Measurements from ENCODE around the gene LRP2BP. TPM values are rescaled to one million over a fixed set of nuclear protein-coding genes. Genes with fewer than 3 reads are reported as not detected.

LRP2BP gene
- total RNA-seq, 1 experiment from 2014 or later, result 0.19 TPM

GRCh38 chr4:185426960-185427688 is 31.4 kb upstream of the LRP2BP start:
- intact Hi-C loops (cut with micrococcal nuclease; ENCODE audit: unreplicated experiment), result no loop called here
- BruUV-seq (replicated peaks), result no TSS peak
- CTCF ChIA-PET, result interaction anchor here (0.5 kb wide), 1 partner anchor 42 kb away, joined by 3 read pairs; no protein-coding TSS in a partner anchor

GRCh38 chr4:185425647-185426352 is 30.1 kb upstream of the LRP2BP start, which contains the start of gene UFSP2:
TSS of gene UFSP2 (minus strand) at chr4:185425964. CDS start at chr4:185425868, 96 bp downstream.
- no TSS peak for BruUV-seq (replicated peaks)
- CTCF ChIA-PET, result no interaction called here
- H3K36me3 ChIP-seq (ENCODE audit: insufficient read depth, low read length, poor library complexity, severe bottlenecking), result no peaks in the 10 kb centered on the region

More at GRCh38 chr4:185426960-185427688, 31.4 kb upstream of the LRP2BP start:
- peaks cover 10% of the 10 kb centered on the region for H3K4me1 ChIP-seq (ENCODE audit: insufficient read depth, low read length, poor library complexity, severe bottlenecking)
- no peak for TF ChIP-seq EZH2 (IDR thresholded peaks at IDR 0.05; ENCODE audit: borderline replicate concordance, low read depth, low read length, poor library complexity, severe bottlenecking)
- TF ChIP-seq, protein P1, sequence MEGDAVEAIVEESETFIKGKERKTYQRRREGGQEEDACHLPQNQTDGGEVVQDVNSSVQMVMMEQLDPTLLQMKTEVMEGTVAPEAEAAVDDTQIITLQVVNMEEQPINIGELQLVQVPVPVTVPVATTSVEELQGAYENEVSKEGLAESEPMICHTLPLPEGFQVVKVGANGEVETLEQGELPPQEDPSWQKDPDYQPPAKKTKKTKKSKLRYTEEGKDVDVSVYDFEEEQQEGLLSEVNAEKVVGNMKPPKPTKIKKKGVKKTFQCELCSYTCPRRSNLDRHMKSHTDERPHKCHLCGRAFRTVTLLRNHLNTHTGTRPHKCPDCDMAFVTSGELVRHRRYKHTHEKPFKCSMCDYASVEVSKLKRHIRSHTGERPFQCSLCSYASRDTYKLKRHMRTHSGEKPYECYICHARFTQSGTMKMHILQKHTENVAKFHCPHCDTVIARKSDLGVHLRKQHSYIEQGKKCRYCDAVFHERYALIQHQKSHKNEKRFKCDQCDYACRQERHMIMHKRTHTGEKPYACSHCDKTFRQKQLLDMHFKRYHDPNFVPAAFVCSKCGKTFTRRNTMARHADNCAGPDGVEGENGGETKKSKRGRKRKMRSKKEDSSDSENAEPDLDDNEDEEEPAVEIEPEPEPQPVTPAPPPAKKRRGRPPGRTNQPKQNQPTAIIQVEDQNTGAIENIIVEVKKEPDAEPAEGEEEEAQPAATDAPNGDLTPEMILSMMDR (conservative IDR thresholded peaks at IDR 0.05; ENCODE audit: low read depth, low read length), result no peak
- no peak for DNase-seq (ENCODE audit: low spot score)
- POLR2A ChIA-PET (ENCODE audit: low non-redundant PET), result no interaction called here
- H3K36me3 ChIP-seq (ENCODE audit: insufficient read depth, low read length, poor library complexity, severe bottlenecking), result no peaks in the 10 kb centered on the region
- no peaks in the 10 kb centered on the region for H3K27me3 ChIP-seq (replicated peaks; ENCODE audit: insufficient read depth, low read depth, low read length, poor library complexity)
- H3K4me3 ChIP-seq (ENCODE audit: low read depth, low read length, poor library complexity, severe bottlenecking), result no peak overlapping the region
- no peak overlapping the region for H3K27ac ChIP-seq (ENCODE audit: low read depth, low read length, poor library complexity, severe bottlenecking)
- H3K9me3 ChIP-seq (ENCODE audit: low read depth, low read length, poor library complexity, severe bottlenecking), result no peaks in the 10 kb centered on the region

DNA sequence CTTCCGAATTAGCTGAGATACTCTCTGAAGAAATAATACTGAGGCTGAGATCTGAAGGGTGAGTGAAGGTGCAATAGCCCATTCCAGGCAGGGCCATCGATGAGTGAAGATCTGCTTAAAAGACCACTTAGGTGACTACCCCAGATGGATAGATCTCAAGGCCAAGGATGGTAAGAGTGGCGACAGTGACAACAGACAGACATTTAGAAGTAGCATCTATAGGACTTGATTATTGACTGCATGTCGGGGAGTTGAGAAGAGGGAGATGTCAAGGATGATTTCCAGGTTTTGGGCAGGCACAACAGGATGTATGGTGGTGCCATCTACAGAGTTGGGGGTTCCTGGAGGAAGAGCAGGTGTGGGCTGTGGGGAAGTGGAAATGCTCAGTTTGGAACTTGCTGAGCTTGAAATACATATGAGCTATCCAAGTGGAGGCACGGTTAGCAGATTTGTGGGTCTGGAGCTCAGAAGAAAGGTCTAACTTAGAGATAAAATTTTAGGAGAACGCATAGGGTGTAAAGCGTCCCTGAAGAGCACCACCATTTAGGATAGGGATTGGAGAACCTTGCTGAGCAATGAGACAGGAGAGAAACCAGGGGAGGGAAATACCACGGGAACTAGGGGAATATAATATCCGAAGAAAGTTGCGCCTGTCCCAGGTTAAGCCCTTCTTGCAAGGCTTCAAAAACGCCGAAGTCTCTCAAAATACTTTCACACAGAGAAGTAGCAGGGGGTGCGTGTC is 29.4 kb upstream of the LRP2BP start:
- peak; percentile 7 for DNase-seq (ENCODE audit: low spot score)
- Histone ChIP-seq H3K36me3 (ENCODE audit: insufficient read depth, low read length, poor library complexity, severe bottlenecking) (no peaks in the 10 kb centered on the region), H3K27ac (ENCODE audit: low read depth, low read length, poor library complexity, severe bottlenecking) (peak overlapping the region; percentile 99), H3K4me1 (ENCODE audit: insufficient read depth, low read length, poor library complexity, severe bottlenecking) (peaks cover 10% of the 10 kb centered on the region), H3K4me3 (ENCODE audit: low read depth, low read length, poor library complexity, severe bottlenecking) (peak overlapping the region; percentile 80), H3K27me3 (replicated peaks; ENCODE audit: insufficient read depth, low read depth, low read length, poor library complexity) (no peaks in the 10 kb centered on the region), H3K9me3 (ENCODE audit: low read depth, low read length, poor library complexity, severe bottlenecking) (no peaks in the 10 kb centered on the region)
- ChIA-PET CTCF (no interaction called here), POLR2A (ENCODE audit: low non-redundant PET) (interaction anchor here (0.6 kb wide), 1 partner anchor 512 kb away, joined by 7 read pairs; no protein-coding TSS in a partner anchor)
- TF ChIP-seq, protein P1 (conservative IDR thresholded peaks at IDR 0.05; ENCODE audit: low read depth, low read length), result no peak
- TF ChIP-seq EZH2 (IDR thresholded peaks at IDR 0.05; ENCODE audit: borderline replicate concordance, low read depth, low read length, poor library complexity, severe bottlenecking), result no peak
- intact Hi-C loops (cut with micrococcal nuclease; ENCODE audit: unreplicated experiment), result no loop called here
- BruUV-seq (replicated peaks), result TSS peak; percentile 54

More at GRCh38 chr4:185425647-185426352, 30.1 kb upstream of the LRP2BP start, which contains the start of gene UFSP2:
- POLR2A ChIA-PET (ENCODE audit: low non-redundant PET), result no interaction called here
- H3K27ac ChIP-seq (ENCODE audit: low read depth, low read length, poor library complexity, severe bottlenecking), result peak within 1 kb of the TSS; percentile 99
- H3K4me3 ChIP-seq (ENCODE audit: low read depth, low read length, poor library complexity, severe bottlenecking), result peak within 1 kb of the TSS; percentile 80
- peak; percentile 94 for DNase-seq (ENCODE audit: low spot score)
- intact Hi-C loops (cut with micrococcal nuclease; ENCODE audit: unreplicated experiment), result no loop called here
- H3K9me3 ChIP-seq (ENCODE audit: low read depth, low read length, poor library complexity, severe bottlenecking), result no peaks in the 10 kb centered on the region
- H3K27me3 ChIP-seq (replicated peaks; ENCODE audit: insufficient read depth, low read depth, low read length, poor library complexity), result no peaks in the 10 kb centered on the region
- H3K4me1 ChIP-seq (ENCODE audit: insufficient read depth, low read length, poor library complexity, severe bottlenecking), result peaks cover 10% of the 10 kb centered on the region
- TF ChIP-seq EZH2 (IDR thresholded peaks at IDR 0.05; ENCODE audit: borderline replicate concordance, low read depth, low read length, poor library complexity, severe bottlenecking), result no peak
- TF ChIP-seq, protein P1 (conservative IDR thresholded peaks at IDR 0.05; ENCODE audit: low read depth, low read length), result no peak

Measured in A673 (cell line).